Rectal smooth muscle tissue (tissue), 1 donor: Measurements from ENCODE around the gene LAMB3.

ENCODE experiments used
- H3K27ac ChIP-seq: one replicate; pipeline ENCODE4 v1.7.0; 2013; ENCODE audit warnings: low read depth, low read length, inconsistent platforms
- H3K27me3 ChIP-seq: one replicate; pipeline ENCODE4 v1.7.0; 2013; ENCODE audit warnings: low read length; ENCODE audit not compliant: control insufficient read depth, insufficient read depth
- H3K36me3 ChIP-seq: one replicate; pipeline ENCODE4 v1.7.0; 2013; ENCODE audit warnings: low read length; ENCODE audit not compliant: control insufficient read depth, insufficient read depth
- H3K4me1 ChIP-seq: one replicate; pipeline ENCODE4 v1.7.0; 2013; ENCODE audit warnings: low read length; ENCODE audit not compliant: control insufficient read depth, insufficient read depth
- H3K4me3 ChIP-seq: one replicate; pipeline ENCODE4 v1.7.0; 2013; ENCODE audit warnings: low read length
- H3K9ac ChIP-seq: one replicate; pipeline ENCODE4 v1.7.0; 2013; ENCODE audit warnings: low read length

LAMB3 gene

GRCh38 chr1:209626346-209627026, 25.7 kb downstream of the LAMB3 start:
- Histone ChIP-seq H3K27ac (no peak overlapping the region), H3K4me3 (no peak overlapping the region), H3K36me3 (no peaks in the 10 kb centered on the region), H3K4me1 (no peaks in the 10 kb centered on the region), H3K9ac (no peak overlapping the region), H3K27me3 (no peaks in the 10 kb centered on the region)

GRCh38 chr1:209625791-209626285, 26.4 kb downstream of the LAMB3 start:
- Histone ChIP-seq H3K9ac (no peak overlapping the region), H3K27ac (no peak overlapping the region), H3K36me3 (no peaks in the 10 kb centered on the region), H3K4me1 (no peaks in the 10 kb centered on the region), H3K4me3 (no peak overlapping the region), H3K27me3 (no peaks in the 10 kb centered on the region)

GRCh38 chr1:209624558-209625549, 27.4 kb downstream of the LAMB3 start:
- no peaks in the 10 kb centered on the region for H3K4me1 ChIP-seq
- no peak overlapping the region for H3K27ac ChIP-seq
- H3K4me3 ChIP-seq = no peak overlapping the region
- H3K27me3 ChIP-seq = no peaks in the 10 kb centered on the region
- no peaks in the 10 kb centered on the region for H3K36me3 ChIP-seq
- no peak overlapping the region for H3K9ac ChIP-seq

GRCh38 chr1:209622841-209623829, 29.1 kb downstream of the LAMB3 start:
- no peaks in the 10 kb centered on the region for H3K36me3 ChIP-seq
- H3K4me1 ChIP-seq = no peaks in the 10 kb centered on the region
- no peak overlapping the region for H3K27ac ChIP-seq
- H3K4me3 ChIP-seq = no peak overlapping the region
- H3K27me3 ChIP-seq = no peaks in the 10 kb centered on the region
- H3K9ac ChIP-seq = no peak overlapping the region

- Histone ChIP-seq H3K27me3 (no peaks in the 10 kb centered on the region), H3K27ac (no peak overlapping the region), H3K4me3 (no peak overlapping the region), H3K36me3 (no peaks in the 10 kb centered on the region), H3K4me1 (no peaks in the 10 kb centered on the region), H3K9ac (no peak overlapping the region)
Measured at GRCh38 chr1:209621741-209622655, 30.2 kb downstream of the LAMB3 start.

- H3K9ac ChIP-seq = no peak overlapping the region
- no peak overlapping the region for H3K4me3 ChIP-seq
- H3K36me3 ChIP-seq = no peaks in the 10 kb centered on the region
- H3K4me1 ChIP-seq = no peaks in the 10 kb centered on the region
- no peaks in the 10 kb centered on the region for H3K27me3 ChIP-seq
- H3K27ac ChIP-seq = no peak overlapping the region
Measured at GRCh38 chr1:209621286-209621685, 30.9 kb downstream of the LAMB3 start.

GRCh38 chr1:209620487-209620884, 31.7 kb downstream of the LAMB3 start:
- Histone ChIP-seq H3K4me1 (no peaks in the 10 kb centered on the region), H3K27me3 (no peaks in the 10 kb centered on the region), H3K36me3 (no peaks in the 10 kb centered on the region), H3K27ac (no peak overlapping the region), H3K9ac (no peak overlapping the region), H3K4me3 (no peak overlapping the region)

- no peak overlapping the region for H3K27ac ChIP-seq
- no peak overlapping the region for H3K9ac ChIP-seq
- no peaks in the 10 kb centered on the region for H3K36me3 ChIP-seq
- no peaks in the 10 kb centered on the region for H3K27me3 ChIP-seq
- no peaks in the 10 kb centered on the region for H3K4me1 ChIP-seq
- no peak overlapping the region for H3K4me3 ChIP-seq
Measured at GRCh38 chr1:209619696-209620486, 32.3 kb downstream of the LAMB3 start.

- Histone ChIP-seq H3K9ac (no peak overlapping the region), H3K36me3 (no peaks in the 10 kb centered on the region), H3K4me3 (no peak overlapping the region), H3K4me1 (no peaks in the 10 kb centered on the region), H3K27ac (no peak overlapping the region), H3K27me3 (no peaks in the 10 kb centered on the region)
Measured at GRCh38 chr1:209618756-209619420, 33.3 kb downstream of the LAMB3 start.

- H3K9ac ChIP-seq = no peak overlapping the region
- no peak overlapping the region for H3K27ac ChIP-seq
- no peak overlapping the region for H3K4me3 ChIP-seq
- no peaks in the 10 kb centered on the region for H3K4me1 ChIP-seq
- no peaks in the 10 kb centered on the region for H3K27me3 ChIP-seq
- no peaks in the 10 kb centered on the region for H3K36me3 ChIP-seq
Measured at GRCh38 chr1:209618291-209618690, 33.9 kb downstream of the LAMB3 start.
